Lung microvascular endothelial cell (primary cell): ENCODE measurements around the gene MUL1. TPM values are rescaled to one million over a fixed set of nuclear protein-coding genes. Genes with fewer than 3 reads are reported as not detected.

ENCODE experiments used
- DNase-seq, 2 donors: peaks; one replicate each; pipeline versions ENCODE4 v3.0.0 to v3.0.0-alpha.2; 2010; ENCODE audit warnings: low read depth in 2 of 2
- total RNA-seq: library from RNA; depleted of rRNA; stranded (reverse); fragments of >200 nt; gene quantifications from 2 replicates; pipeline ENCODE4 v1.2.1, GENCODE V29; 2014

Gene MUL1, protein sequence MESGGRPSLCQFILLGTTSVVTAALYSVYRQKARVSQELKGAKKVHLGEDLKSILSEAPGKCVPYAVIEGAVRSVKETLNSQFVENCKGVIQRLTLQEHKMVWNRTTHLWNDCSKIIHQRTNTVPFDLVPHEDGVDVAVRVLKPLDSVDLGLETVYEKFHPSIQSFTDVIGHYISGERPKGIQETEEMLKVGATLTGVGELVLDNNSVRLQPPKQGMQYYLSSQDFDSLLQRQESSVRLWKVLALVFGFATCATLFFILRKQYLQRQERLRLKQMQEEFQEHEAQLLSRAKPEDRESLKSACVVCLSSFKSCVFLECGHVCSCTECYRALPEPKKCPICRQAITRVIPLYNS
- 20.3 and 30.2 TPM in 2 replicates for total RNA-seq

DNA sequence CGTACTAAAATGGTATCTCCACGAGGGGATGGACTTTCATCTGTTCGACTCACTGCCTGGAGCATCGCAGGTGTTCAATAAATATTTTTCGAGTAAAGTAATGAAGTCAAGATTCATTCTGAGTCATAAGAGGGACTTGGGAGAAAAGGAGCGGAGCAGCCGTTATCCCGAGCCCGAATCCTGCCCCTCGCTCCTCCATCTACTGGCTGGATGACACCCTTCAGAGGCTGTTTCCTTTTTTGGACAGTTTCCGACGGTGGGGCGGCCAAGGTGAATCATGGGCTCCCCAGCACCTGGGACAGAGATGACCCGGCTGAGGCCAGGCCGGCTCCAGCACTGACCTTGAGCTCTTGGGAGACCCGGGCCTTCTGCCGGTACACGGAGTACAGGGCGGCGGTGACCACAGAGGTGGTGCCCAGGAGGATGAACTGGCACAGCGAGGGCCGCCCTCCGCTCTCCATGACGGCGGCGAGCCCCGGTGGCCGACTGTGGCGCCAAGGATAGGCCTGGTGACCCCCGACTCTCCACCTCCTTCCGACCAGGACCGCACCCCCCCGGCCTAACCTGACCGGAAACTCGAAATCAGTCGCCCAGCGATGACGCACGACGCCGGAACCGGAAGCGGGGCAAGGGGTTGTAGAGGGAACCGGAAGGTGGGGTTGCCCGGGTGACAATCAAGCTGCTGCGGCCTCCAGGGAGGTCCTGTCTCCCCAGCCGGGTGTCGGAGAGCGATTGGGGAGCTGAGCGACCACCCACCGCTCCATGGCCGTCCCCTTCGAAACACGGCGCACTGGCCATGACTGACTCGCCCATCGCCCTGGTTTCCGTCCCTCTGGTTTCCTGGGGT, at the start of gene MUL1:
TSS of gene MUL1 (minus strand) at position 588 of the 847 bp plus-strand sequence. CDS start at position 461, 127 bp downstream.
- DNase-seq = peak; percentile 92 to 95

DNA sequence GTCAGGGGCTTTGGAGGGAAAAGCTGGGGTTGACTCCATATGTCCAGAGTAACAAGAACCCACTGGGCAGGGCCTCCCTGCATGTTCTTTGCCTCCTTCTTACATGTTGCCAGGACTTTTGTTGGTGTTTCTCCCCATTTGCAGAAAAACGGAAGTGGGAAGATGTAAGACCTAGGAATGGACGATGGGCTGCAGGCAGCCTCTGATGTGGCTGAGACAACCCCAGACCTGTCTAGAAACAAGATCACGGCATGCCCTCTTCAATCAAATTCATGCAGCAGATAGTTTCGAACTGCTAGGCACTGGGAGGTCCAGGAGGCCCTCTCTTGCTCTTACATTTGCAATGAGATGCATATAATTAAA, 47.8 kb upstream of the MUL1 start:
- no peak for DNase-seq

DNA sequence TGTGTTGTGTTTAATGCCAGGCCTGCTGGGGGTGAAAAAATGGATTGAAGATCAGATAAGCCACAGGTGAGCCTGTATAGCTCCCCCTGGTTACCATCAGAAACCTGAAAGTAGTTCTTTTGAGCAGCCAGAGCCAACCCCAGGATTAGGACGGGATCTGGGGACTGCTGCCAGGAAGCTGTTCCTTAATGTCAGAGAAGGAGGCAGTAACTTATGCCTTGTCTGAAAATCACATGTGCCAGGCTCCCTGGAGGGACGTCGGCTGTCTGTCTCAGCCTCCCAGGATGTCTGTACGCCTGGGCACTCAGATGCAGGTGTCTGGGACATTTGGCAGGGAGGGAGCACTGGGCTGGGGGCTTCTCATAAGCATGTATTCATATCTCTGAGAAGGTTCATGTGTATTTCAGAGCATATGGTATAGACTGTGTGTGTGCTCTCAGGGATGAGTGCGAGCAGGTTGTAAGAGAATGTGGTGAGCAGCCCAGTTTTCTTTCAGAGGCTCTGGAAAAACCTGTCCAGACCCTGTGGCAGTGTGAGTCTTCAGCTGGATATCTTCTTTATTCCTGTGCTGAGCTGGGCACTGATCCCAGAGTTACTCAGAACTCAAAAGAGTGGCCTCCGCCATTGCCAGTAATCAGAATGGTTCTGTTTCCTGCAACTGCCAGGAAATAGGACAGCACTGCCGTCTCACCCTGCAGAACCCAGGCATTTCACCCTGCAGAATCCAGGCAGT, 47.2 kb upstream of the MUL1 start:
- DNase-seq = no peak

DNA sequence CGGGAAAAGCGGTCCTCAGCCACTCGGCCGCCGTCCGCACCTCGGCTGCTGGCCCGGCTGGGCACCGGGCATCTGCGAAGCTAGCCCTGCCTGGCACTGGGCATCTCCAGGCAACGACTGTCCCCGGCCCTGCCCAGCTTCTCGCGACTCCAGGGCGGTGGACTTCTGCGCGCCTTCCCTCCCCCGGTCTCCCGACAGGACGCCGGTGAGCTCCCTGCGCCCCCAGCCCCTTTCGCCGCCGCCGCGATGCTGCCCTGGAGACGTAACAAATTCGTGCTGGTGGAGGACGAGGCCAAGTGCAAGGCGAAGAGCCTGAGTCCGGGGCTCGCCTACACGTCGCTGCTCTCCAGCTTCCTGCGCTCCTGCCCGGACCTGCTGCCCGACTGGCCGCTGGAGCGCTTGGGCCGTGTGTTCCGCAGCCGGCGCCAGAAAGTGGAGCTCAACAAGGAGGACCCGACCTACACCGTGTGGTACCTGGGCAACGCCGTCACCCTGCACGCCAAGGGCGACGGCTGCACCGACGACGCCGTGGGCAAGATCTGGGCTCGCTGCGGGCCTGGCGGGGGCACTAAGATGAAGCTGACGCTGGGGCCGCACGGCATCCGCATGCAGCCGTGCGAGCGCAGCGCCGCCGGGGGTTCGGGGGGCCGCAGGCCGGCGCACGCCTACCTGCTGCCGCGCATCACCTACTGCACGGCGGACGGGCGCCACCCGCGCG, 44.9 kb upstream of the MUL1 start:
- peak; percentile 17 to 23 for DNase-seq

DNA sequence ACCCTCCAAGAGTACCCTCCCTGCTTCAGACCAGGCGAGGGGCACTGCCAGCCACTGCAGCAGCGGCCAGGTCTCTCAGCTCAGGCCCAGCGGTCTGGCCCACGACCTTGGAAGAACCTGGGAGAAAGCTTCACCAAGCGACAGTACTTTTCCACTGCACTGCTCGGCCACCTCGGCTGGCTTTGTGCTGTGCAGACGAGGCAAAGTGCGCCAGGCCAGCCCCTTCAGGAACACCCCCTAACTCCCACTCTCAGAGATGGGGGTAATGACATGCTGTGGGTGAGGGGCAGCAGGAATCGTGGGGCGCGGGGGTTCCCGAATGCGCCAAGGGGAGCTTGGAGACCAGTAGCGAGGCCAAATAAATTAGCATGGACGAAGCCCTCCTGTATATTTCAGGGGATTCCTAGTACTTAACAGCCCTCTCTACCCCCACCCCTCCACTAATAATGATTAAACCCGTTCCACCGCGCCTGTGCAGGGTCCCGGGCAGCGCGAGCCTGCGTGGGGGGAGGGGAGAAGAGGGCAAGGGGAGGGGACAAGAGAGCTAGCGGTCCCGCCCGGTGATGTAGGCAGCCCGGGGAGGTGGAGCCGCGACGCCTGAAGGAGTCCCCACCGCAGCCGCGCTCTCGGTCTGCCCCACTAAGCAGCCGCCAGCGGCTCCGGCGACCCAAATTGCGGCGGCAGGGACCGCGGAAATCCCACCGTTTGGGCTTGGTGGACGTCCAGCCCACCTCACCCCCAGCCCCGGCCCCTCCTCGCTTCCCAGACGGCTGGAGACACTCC, 44.2 kb upstream of the MUL1 start, which contains the start of gene FAM43B:
TSS of gene FAM43B (plus strand) at position 629 of the 783 bp plus-strand sequence. CDS start 401 bp downstream, outside the sequence.
- DNase-seq = peak in 1 of 2 donors; percentile 11

DNA sequence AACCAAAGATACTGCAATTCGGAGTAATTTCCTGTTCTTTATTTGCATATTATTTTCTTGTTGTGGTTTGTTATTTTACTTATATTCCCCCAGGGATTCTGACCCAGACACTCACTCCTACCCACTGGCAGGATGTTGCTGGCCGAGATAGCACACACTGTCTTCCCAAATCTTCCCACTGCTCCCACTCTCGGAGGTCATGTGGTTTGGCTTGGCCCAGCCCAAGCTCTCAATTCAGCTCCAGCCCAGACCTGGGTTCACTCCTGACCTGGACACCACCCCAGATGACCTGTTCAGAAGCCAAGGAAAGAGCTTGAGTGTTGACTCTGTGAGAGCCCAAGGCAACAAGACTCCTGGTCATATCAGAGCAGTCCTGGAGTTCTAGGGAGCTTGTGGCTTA, 43.2 kb upstream of the MUL1 start:
- no peak for DNase-seq

DNA sequence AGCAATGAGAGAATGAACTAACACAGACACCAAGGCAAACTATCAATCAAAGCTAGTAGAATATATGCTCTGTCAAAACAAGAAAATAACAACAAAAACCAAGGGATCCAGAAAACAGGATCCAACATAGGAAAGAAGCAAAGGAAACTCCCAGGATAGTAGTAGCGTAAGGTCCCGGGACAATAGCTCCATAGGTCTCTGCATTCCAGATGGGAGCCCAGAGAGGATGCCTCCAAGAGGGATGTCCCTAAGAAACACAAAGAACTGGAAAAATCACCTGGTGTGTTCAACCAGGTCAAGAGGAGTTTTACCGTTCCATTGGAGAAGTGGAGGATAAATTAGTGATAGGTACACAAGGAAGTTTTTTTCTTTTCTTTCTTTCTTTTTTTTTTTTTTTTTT, 38.7 kb upstream of the MUL1 start:
- no peak for DNase-seq

DNA sequence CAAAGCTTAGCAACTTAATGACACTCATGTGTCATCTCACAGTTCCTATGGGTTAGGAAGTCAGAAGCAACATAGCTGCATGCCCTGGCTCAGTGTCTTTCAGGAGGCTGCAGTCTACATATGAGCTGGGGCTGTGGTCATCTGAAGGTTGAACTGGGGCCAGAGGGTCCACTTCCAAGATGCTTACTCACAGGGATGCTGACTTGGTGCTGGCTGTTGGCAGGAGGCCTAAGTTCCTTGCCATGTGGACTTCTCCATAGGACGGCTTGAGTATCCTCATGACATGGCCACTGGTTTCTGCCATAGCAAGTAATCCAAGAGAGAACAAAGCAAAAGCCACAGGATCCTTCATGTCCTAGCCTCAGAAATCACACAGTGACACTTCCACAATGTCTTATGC, 32.3 kb upstream of the MUL1 start:
- no peak for DNase-seq

DNA sequence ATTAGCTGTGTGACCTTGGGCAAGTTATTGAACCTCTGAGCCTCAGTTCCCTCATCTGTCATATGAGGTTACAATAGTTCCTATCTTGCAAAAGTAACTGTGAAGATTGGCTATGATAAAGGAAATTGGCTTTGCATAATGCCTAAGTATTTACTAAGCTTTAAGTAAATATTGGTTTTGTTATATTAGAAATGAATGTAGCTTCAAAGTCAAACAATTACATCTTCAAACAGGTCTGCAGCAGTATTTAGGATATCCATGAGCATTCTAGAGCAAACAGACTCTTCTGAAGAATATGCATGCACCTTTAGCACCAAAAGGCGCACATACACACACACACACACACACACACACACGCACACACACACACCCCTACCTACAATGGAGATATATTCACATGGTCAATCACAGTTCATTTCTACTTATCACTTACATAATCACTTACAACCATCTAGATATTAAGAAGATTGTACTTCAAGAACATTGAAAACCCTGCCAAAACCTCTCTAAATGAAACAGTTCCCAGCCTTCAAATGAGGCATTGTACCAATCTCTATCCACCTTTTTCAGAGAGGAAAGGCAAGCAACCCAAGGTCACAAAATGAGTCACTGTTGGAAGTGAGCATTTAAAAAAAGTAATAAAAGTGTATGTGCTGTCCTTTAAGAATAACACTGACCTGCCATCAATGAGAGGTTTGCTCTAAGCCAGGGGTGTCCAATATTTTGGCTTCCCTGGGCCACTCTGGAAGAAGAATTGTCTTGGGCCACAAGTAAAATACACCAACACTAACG, 31.0 kb upstream of the MUL1 start:
- DNase-seq = peak in 1 of 2 donors; percentile 26

DNA sequence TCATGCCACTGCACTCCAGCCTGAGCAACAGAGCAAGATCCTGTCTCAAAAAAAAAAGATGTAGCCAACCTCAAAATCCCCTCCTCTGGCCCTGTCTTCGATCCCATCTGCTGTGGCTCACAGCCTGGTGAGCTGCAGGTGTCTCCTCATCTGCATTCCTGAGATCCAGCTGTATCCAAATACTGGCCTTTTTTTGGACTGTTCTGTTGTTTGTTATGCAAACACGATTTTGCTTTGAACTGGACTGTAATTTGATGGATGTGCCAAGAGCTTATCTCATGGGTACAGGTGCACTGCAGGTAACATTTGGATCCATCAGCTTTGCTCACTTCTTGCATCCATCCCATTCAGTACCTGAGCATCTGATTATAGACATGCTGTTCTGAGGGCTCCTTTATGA, 30.3 kb upstream of the MUL1 start:
- no peak for DNase-seq

DNA sequence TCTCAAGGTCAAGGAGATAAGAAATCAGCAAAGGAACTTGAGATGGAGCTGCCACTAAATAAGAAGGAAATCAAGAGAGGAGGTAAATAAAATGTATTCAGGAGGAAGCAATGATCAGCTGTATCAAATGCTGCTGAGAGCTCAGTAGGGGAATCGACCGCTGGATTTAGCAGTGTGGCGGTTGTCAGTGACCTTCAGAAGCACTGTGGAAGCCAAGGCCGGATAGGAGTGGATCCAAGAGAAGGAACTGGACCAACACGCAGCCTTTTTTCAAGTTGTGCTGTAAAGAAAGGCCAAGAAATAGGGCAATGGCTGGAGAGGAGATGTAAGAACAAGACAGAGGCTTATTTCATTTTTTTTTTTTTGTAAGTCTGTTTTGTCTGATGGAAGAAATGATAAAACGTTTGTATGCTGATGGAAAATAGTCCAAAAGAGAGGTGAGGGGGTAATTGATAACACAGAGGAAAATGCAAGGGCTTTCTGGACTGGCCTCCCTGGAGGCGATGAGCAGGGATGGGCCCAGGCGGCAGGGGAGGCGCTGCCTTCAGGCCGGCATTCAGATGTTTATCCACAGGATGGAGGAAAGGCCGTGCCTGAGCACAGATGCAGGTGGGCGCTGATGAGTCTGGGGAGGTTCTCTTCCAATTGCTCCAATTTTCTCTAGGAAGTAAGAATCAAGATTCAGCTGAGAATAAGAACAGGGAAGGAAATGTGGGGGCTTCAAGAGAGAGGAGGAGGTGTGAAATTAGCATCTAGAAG, 26.9 kb upstream of the MUL1 start:
- no peak for DNase-seq

DNA sequence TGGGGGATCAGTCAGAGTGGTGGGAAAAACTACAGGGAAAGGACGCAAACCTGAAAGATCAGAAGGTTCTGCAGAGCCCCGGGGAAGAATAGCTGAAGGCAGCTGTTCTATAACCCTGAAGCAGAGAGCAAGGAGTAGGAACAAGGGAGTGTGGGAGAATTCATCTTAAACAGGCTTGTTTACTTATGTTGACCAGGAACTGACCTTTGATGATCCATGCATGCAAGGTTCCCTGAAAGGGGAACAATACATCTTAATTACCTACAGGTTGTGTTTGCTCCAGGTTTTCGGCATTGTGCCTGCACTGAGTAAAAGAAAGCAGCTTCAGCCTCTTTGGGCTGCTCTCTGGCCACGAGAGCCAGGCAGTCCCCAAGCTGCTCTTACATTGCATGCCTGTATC, 25.7 kb upstream of the MUL1 start:
- no peak for DNase-seq

DNA sequence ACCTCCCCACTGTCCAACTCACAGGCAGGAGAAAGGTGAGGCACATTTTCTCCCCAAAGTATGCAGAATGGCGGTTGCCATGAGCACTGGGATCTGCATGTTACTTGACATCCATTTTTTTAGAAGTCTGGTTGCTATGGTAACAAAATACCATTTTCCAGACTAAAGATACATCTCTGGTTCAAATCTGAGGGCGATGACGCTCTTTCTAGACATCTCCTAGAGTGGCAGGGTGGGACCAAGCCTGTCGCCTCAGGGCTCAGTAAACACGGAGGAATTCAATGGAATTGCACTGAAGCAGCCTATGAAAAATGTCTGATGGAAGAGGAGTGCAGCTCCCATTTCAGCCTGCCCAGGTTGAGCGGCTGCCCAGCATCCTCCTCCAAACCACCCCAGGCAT, 22.9 kb upstream of the MUL1 start:
- no peak for DNase-seq

DNA sequence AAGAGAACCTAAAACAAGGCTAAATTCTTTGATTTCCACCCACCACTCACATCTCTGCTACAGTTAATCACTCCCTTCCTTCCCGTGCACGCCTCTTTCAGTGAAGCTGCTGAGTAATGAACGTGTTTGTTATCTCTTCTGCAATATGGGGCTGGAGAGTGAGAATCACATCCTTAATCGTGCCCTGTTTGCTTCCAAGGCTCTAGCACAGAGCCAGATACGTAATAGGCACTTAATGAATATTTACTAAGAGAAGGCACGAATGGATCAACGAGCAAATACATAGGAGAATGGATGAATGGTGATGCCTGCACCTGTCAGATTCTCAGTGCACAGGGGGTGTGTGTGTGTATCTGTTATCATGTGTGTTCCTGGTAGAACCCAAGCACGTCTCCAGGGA, 22.4 kb upstream of the MUL1 start:
- DNase-seq = no peak

DNA sequence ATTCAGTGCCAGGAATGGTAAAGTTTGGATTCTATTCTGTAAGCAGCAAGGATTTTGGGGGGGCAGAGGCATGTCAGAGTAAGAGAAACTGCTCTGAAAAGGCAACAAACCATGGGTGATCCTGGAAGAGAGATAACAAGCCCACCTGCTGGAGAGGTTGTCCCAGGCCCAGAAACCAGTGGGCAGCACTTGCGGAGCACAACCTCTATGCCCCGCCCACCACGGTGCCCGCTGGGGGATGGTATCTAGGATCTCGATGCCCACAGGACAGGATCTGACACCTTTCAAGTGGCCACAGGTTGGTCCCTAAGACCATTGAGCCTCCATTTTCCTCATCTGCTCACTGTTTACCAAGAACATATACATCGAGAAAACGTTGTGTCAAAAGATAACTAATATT, 20.3 kb upstream of the MUL1 start:
- DNase-seq = no peak

DNA sequence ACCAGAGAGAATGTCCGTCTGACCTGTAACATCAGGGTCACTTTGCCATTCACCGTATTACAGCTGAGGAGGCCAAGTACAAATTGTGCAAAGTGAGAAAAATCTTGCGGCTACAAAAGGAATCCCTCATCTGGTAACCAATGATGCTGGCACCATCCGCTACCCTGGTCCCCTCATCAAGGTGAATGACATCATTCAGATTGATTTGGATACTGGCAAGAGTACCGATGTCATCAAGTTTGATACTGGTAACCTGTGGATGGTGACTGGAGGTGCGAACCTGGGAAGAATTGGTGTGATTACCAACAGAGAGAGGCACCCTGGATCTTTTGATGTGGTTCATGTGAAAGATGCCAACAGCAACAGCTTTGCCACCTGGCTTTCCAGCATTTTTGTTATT, 18.3 kb upstream of the MUL1 start:
- DNase-seq = no peak

DNA sequence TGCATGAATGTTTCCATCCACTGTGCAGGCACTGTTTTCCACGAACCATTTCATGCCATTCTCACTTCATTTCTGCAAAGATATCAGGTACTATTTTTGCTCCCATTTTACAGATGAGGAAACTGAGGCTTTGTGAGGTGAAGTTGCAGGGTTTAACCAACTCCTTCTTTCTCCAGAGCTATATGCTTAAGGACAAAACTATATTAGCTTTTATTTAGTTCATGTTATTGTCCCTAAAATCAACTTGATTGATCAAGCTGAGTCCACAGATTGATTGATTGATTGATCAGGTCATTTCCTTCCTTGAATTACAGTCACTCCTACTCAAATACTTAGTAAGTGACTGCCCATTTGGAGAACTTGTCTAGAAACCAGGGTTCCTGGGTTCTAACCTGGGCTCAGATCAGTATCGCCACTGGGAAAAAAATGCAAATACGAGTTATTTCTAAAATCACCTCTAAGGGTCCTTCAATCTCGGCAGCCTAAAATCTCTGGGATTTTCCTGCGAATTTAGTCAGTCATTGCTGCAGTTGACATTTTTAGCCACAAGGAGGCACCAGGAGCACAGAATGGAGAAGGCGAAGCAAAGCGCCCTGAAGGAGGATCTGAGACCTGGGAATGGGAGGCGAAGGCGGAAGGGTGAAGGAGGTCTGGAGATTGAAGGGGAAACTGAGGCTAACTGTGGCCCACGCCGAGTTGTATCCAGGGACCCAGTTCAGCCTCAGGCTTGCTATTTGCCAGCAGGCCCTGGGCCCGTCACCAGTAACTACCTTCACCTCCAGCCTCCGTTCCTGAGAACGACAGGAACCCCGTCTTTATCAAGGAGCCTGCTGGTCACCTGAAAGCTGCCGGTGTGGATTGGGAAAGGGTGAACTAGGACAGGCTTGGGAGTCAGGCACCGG, 14.3 kb upstream of the MUL1 start:
- peak; percentile 74 to 75 for DNase-seq
